COLO668 (cell line): ENCODE results near the gene ACOX3.
"Not testable (repeated sequence)": the region's sequence is repeated elsewhere in the genome, so short reads cannot be mapped to it uniquely, and the experiment has no call there.

Source experiments
- DNase-seq: peaks from one replicate; lab custom pipeline; 2025; ENCODE audit not compliant: unreplicated experiment; lab: John Stamatoyannopoulos, UW

Gene ACOX3

GRCh38 chr4:8342651-8343261 is 97.8 kb downstream of the ACOX3 start:
- DNase-seq, result no peak

- DNase-seq, result no peak
Observed at GRCh38 chr4:8341691-8342090, 98.8 kb downstream of the ACOX3 start.

- DNase-seq, result not testable (repeated sequence)
Observed at GRCh38 chr4:8341281-8341680, 99.2 kb downstream of the ACOX3 start.

GRCh38 chr4:8340781-8341241 is 99.7 kb downstream of the ACOX3 start:
- no peak for DNase-seq

- DNase-seq, result no peak
Observed at GRCh38 chr4:8338351-8338961, 102.1 kb downstream of the ACOX3 start.

GRCh38 chr4:8336412-8337075 is 104.0 kb downstream of the ACOX3 start:
- no peak for DNase-seq

GRCh38 chr4:8335848-8336247 is 104.7 kb downstream of the ACOX3 start:
- DNase-seq, result no peak

- DNase-seq, result no peak
Observed at GRCh38 chr4:8334786-8335460, 105.6 kb downstream of the ACOX3 start.

- DNase-seq, result no peak
Observed at GRCh38 chr4:8333726-8334460, 106.6 kb downstream of the ACOX3 start.

GRCh38 chr4:8332891-8333331 is 107.6 kb downstream of the ACOX3 start:
- DNase-seq, result no peak

GRCh38 chr4:8332038-8332857 is 108.3 kb downstream of the ACOX3 start:
- DNase-seq, result no peak

GRCh38 chr4:8331575-8331955 is 109.0 kb downstream of the ACOX3 start:
- no peak for DNase-seq

- no peak for DNase-seq
Observed at GRCh38 chr4:8330821-8331574, 109.5 kb downstream of the ACOX3 start.

GRCh38 chr4:8329859-8330761 is 110.4 kb downstream of the ACOX3 start:
- no peak for DNase-seq

GRCh38 chr4:8329560-8329858 is 111.0 kb downstream of the ACOX3 start:
- no peak for DNase-seq

GRCh38 chr4:8328866-8329559 is 111.5 kb downstream of the ACOX3 start:
- DNase-seq, result no peak

- DNase-seq, result no peak
Observed at GRCh38 chr4:8328456-8328855, 112.1 kb downstream of the ACOX3 start.

GRCh38 chr4:8326206-8326605 is 114.3 kb downstream of the ACOX3 start:
- no peak for DNase-seq
